GM19397 (cell line): ENCODE measurements around the gene CCDC148.

Experiments used
- ATAC-seq: cut with Tn5 transposase; IDR thresholded peaks from one replicate; pipeline ENCODE4 v1.9.1; 2021; ENCODE audit warnings: mild to moderate bottlenecking, moderate library complexity; ENCODE audit not compliant: unreplicated experiment

CCDC148 gene

DNA sequence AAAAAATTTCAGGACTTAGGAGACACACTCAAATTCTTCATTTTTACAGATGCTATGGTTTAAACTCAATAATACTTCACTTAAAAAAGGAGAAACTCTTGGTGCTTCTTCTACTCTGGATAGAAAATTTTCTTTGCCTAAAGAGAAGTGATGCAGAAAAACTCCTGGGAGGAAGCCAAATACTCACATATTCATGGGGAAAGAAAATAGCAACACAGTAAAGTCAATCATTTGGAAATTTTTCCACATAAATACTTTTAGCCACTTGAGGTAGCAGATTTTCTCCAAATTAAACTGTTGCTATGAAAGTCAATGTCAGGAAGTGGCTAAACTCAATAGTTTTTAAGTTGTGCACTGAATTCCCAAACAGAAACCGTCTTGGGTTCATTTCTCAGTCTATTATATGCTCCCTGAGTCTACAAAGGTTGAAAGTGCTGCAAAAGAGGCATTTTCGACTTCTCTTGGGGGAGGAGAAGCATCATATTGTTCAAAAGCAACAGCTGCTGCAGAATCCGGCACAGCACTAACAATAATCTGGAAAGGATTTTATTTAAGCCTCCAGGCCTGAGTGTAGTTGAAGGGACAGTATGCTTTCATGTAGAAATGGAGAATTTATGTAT is 273.8 kb downstream of the CCDC148 start:
- ATAC-seq: no peak

DNA sequence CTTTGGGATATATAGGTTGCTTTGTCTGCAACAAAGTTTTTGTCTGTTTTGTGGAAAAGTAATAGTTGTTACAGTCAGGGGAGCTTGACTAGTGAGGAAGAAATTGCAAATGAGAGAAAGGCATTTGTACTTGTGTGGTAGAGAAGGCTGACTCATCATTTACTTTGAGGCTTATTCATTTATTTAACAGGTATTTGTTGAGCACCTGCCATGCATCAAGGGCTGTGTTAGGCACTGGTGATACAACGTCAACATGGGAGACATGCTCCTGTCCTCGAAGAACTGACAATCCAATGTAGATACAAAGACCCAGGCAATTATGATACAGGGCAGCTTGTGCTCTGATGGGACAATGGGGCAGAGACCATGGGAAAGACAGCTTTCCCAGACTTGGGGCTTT is 275.4 kb downstream of the CCDC148 start:
- ATAC-seq: no peak

DNA sequence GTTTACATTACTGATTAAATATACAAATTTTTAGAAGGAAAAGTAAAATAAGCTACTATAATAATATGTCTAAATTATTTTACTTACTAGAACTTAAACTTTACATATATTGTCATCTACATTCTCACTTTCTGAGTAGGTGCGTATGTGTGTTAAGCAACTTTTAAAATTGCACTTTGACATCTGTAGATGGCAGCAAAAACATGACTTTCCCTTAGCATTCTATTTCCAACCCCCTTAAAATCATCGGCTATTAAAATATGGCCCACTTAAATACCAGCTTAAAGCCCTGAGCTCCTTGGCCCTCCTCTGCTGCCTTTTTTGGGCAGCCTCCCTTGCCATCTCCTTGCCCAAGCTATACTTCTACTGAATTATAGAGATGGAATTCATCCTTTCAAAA is 276.9 kb downstream of the CCDC148 start:
- ATAC-seq: no peak

DNA sequence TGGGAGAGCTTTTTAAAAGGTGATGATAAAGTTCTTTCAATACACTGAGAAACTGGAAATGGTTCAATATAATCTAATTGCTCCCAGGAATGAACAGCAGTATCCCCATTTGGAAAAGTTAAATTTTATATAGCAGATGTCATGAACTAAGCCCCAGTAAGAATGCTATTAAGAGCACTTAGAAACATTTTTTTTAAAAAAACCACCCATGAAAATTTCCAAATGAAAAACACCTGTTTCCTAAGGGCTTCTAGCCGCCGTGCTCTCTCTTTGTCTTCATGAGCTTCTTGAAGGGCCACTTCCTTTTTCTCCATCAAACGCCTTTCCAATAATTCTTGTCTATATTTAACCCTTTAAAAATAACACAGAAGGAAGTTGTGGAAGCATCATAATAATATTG is 277.9 kb downstream of the CCDC148 start:
- no peak for ATAC-seq

DNA sequence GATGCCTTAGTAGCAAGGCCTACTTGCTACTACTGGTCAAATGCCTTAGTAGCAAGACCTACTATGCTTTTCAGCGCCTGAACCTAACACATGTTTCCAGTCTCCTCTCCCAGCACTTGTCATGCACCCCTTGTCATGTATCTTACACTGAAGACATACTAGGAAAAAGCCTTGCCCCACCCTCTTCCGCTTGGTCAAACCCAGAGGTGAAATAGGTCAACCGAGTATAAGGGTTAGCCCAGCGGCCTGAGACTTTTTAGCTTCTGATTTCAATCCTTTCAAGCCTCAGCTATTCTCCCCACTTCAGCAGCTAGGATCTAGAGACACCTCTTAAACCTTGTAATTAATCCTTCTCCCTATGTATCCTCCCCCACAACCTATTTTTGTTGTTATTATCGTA is 281.6 kb downstream of the CCDC148 start:
- ATAC-seq: no peak

DNA sequence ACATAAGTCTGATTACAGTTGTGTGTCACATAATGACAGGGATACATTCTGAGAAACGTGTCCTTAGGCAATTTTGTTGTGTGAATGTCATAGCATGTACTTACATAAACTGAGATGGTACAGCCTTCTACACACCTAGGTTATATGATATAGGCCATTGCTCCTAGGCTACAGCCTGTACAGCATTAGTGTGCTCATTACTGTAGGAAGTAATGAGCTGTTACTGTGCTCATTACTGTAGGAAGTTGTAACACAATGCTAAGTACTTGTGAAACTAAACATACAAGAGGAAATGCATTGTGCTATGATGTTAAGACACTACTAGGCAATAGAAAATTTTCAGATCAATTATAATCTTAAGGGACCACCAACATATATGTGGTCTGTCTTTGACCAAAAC is 282.1 kb downstream of the CCDC148 start:
- ATAC-seq: no peak

DNA sequence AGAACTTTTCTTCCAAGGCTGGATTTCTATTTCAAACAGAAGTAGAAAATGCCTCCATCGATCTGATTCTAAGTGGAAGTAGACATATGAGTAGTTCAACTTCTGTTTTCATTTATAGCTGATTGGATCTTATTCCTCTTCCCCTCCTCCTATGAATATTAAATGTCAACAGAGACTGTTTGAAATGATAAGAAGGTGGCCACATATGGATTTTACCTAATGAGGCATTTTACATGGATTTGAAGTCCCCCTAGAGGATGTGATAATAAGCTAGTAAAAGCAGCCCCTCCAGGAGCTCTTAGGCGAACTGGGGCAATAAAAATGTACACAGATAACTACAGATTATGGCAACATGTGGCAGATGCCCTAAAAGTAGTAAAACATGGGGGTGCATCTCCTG is 283.8 kb downstream of the CCDC148 start:
- ATAC-seq: no peak

DNA sequence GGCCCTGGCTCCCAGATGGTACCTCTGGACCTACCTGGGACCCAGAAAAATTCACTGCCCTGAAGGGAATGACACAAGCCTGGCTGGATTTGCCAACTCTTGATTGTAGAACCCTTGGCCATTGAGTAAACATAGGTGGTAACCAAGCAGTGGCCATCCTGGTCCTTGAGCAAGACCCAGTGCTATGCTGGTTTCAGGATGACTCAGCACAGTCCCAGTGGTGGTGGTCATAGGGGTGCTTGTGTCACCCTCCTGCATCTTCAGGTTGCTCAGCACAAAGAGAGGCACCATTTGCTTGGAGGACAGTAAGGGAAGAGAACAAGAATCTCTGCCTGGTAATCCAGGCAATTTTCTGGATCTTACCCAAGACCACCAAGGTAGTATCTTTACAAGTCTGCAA is 302.0 kb downstream of the CCDC148 start:
- ATAC-seq: no peak

DNA sequence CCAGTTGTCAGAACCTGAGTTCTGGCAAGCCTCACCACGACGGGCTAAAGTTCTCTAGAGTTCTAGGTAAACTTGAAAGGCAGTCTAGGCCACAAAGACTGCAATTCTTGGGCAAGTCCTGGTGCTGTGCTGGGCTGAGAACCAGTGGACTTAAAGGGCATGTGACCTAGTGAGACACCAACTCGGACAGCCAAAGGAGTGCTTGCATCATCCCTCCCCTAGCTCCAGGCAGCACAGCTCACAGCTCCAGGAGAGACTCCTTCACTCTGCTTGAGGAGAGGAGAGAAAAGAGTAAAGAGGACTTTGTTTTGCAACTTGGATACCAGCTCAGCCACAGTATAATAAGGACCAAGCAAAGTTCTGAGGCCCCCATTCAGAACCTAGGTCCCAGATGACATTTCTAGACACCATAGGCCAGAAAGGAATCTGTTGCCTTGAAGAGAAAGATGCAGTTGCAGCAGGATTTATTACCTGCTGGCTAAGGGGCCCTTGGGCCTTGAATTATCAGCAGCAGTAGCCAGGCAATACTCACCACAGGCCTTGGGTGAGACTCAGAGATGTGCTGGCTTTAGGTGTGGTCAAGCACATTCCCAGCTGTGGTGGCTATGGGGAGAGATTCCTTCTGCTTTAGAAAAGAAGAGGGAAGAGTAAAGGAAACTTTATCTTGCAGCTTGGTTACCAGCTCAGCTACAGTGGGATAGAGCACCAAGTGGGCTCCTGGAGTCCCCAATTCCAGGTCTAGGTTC is 303.1 kb downstream of the CCDC148 start:
- no peak for ATAC-seq

DNA sequence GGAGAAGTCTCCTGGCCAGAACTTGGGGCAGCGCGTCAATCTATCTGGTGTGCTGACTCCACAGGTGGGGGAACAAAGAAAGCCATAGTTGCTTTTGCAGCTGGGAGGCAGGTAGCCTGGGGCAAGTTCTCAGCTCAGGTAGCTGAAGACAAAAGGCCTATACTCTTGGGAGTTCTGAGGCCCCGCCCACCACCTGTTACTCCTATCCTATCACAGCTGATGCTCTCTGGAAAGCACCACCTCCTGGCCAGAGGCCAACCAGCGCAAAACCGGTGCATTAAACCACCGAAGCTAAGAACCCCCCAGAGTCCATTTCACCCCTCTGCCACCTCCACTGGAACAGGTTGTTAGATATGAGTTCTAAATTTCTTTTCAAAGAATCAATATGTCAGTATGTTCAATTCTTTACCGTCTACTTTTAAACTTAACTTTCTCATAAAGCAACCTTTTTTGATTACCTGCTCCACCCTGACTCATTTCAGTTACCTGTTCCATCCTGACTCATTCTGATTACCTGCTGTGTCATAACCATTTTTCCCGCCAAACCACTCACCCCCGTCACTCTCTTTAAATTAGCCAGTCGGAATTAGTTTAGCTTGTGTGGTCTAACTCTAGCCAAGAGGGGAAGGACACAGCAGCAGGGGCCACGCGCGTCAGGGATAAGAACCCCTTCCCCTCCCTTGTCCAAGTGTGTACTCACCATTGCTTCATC is 311.5 kb downstream of the CCDC148 start:
- ATAC-seq: no peak

DNA sequence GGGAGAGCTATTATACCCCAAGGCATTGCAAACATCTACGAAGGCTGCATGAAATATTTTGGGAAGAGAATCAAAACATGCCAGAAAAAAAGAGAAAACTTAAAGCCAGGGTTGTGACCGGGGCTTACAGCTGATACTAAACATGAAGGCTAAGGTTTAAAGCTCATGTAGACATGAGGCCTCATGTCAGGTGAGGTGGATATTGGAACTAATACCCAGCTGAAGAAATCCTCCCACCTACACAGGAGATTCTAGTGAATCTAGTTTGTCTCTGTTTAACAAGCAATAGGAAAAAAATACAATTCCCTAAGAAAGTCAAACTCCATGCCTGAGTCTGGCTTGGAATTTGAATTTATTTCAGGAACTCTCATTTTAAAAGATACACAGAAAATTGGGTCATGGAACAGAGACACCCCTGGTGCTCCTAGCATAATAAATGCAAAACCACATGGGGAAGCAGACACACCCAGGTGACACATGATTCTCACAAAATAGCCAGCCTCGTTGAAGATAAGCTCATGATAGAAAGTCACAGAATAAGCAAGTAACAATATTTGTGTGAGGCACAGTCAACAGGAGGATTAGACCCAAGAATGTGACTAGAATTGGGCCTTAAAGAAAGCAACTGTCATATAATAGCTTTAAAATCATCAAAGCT is 312.7 kb downstream of the CCDC148 start:
- ATAC-seq: no peak

DNA sequence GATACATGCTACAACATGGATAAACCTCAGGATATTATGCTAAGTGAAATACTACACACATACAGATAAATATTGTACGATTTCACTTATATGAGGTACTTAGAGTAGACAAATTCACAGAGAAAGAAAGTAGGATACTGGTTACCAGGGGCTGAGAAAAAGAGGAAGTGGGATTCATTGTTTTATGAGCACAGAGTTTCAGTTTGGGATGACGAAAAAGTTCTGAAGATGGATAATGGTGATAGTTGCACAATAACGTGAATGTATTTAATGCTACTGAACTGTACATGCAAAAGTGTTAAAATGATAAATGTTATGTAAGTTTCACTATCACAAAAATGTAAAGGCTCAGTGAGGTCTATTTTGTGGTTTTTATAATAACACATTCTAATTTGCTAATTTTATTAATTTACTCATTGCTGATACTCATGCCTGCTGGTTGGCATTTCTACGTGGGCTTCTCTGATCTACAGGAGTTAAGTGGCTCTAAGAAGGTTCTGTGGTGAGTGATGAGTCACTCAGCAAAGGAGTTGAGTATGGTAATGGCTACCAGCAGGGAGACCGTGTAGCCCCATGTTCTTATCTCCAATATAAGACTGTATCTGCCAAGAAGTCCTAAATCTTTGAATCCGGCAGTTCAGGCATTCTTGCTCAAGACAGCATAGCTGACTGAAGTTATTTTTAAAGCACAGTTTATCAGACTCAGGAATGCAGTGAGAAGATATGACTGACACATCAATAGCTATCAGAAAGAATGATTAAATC is 313.8 kb downstream of the CCDC148 start:
- no peak for ATAC-seq

DNA sequence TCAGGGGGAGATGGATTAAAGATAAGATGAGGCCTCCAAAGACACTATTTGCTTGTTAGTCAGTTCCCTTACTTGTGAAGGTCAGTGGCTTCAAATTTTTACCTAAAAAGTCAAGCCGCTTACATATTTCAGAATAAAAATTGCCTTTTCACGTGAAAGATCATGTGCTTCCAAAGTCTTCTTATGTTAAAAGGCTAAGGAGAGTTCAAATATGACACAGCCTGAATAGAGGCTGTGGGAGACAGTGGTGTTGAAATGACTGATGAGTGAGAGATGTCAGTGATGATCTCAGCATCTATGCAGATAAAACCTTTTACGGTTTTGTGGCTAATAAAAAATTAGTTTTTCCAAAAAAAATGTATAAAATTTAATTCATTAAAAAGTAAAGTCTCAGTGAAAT is 314.4 kb downstream of the CCDC148 start:
- ATAC-seq: no peak

DNA sequence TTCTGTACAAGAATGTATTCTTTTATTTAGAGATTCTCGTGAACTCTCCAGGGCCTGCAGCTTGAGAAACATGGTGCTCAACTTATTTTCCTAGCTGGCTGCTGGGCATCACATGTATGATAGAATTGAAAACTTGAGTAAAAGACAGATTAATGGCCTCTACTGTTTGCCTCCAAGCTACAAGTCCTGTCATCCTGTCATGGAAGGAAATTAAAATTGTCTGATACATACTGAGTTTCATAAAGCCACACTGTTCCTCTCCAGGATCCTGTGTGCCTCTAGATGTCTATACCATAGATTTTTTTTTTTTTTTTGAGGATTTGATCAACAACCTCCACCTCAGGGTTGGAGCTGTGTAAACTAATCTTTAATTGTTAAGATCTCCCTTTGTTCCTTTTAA is 316.4 kb downstream of the CCDC148 start:
- ATAC-seq: no peak

DNA sequence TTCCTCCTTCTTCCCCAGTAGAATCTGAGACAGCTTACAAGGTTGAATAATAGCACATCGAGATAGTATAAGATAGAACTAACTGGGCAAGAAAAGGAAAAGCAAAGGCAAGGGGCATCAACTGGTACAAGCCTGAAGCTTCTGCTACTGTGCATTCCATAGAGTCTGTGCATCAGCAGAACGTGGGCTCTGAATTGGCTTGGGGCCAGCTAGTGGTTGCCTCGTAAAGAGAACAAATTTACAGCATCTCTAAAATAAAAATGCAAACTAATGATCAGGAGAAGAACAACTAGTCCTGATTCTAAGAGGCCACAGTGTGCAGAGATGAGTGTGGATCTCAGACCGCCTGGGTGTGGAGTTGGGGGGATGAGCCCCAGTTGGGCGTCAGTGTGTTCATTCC is 318.3 kb downstream of the CCDC148 start:
- ATAC-seq: no peak

DNA sequence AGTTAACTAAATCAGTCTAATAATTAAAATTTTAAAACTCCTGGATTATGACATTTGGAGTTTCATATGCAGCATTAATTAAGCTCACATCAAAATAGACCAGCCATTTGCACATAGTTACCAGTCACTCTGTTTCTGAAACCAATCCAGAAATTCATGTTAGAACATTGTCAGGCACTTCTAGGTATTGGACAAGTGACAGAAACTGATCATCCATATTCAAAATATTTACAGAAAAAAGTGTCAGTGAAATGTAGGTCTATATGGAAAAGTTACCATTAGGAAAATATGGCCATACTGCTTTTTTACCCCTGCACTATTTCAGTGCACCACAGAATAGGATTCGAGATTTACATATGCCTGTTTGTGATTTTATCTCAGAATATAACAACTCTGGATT is 321.5 kb downstream of the CCDC148 start:
- ATAC-seq: no peak

DNA sequence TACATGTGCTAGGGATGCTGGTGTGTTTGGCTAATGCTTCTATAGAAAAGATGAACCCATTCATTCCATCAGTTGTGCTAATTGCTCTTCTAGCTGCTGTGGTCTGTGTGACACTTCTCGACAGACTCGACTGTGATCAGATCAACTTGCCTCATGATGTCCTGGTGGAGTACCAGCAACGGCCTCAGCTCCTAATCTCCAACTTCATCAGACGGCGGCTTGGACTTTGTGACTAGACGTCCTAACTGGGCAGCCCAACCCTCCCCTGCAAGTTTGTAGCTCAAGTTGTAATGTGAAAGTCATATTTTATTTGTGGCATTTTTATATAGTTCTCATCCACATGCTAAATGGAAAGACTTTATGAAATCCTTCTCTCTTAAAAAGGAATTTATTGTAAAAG is 321.9 kb downstream of the CCDC148 start:
- no peak for ATAC-seq

DNA sequence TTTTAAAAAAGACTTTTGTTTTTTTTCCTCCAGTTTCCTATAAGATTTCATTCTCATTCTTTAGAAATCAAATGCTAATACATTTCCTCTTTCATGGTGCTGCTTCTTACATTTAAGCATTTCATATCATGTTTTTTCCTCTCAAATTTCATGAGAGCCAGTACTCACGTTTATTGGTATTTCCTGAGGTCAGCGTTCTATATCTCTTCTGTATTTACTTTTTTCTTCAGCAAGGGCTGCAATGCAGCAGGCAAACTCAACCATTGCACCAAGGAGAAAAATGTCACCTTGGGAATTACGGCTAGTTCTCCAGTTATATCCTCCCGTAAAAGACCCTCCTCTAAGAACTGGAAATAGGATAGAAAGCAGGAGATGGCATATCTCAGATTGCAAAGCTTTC is 322.5 kb downstream of the CCDC148 start:
- no peak for ATAC-seq

DNA sequence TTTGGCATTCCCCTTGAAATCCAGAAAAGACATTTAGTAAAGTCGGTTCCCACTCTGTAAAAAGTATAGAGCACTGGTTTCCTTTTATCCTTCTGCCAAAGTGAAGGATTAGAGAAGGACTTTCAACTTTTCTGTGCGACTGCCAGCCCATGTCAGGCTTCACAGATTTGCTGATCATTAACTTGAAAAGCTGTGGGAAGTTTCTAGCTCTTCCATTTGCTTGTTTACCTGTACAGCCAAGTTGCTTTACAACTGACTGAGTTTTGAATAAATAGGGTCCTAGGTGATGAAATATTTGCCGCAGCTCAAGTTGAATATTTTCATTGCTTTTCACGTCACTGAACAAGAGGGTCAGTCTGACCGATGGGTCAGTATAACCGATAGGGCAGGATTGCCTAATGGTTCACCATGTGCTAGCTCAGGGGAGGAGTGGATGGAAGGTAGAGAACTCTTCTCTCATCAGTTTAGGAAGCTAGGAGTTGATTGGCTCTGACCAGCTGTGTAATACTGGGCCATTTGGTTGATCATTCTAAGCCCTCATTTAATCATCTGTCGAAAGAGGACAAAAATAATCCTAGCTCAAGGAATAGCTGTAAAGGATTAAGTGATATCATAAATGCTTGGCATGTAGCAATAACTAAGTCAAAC is 324.5 kb downstream of the CCDC148 start:
- no peak for ATAC-seq

DNA sequence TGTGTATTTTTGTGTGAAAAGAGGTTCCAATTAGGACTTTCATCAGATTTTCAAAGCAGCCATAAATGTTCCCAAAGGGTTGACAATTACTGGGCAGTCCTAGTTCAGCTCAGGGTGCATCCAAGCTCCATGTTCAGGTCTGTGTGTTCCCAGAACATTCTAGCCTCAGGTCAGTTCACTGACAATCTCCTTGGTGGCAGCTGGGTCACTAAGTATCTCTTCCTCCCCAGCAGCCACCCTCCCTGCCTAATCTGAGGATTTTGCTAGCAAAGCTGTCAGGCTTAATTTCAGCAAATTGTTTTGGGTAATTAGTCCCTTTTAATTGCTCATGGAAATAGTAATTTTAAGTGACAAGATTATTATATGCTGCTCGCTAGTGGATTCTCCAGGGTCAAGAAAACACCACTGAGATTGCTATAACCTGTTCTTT is 325.1 kb downstream of the CCDC148 start:
- ATAC-seq: no peak
